Measurements from ENCODE around the gene ZNF213.
"Not testable (repeated sequence)": the region's sequence is repeated elsewhere in the genome, so short reads cannot be mapped to it uniquely, and the experiment has no call there.

Gene ZNF213

DNA sequence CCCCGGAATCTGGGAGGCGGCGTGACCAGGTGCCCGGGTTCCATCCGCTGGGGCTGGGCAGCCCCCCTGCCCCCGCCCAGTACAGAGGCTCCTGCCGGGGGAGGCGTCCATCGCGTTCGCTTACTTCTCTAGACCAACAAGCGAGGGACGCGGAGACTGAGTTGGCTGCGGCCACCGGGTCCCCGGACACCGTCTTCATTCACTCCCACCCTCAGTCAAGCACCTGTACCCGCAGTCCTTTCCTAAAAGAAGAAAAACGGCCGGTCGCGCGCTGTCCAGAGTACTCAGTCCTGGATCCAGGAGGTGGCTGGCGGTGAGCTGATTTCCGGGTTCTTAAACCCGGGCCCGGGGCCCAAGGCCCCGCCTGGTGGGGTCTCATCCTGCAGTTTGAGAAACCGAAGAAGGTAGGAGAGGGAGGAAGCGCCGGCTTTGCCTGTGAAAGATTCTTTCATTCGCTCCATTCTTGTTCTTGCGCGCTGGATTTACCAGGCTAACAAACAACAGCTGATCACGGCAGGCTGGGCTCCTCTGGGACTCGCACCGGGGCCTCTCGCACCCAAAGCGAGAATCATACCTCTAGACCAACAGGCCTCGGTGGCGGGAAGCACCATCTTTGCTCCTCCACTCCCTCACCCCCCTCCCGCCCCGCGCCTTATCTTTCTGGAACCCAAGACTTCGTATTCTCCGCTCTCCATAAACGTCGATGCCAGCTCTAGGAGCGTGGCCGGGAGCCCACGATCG, 35.8 kb downstream of the ZNF213 start:
- DNase-seq (ENCODE audit: low read depth in 4 of 4, low spot score in 1 of 4) = no peak

DNA sequence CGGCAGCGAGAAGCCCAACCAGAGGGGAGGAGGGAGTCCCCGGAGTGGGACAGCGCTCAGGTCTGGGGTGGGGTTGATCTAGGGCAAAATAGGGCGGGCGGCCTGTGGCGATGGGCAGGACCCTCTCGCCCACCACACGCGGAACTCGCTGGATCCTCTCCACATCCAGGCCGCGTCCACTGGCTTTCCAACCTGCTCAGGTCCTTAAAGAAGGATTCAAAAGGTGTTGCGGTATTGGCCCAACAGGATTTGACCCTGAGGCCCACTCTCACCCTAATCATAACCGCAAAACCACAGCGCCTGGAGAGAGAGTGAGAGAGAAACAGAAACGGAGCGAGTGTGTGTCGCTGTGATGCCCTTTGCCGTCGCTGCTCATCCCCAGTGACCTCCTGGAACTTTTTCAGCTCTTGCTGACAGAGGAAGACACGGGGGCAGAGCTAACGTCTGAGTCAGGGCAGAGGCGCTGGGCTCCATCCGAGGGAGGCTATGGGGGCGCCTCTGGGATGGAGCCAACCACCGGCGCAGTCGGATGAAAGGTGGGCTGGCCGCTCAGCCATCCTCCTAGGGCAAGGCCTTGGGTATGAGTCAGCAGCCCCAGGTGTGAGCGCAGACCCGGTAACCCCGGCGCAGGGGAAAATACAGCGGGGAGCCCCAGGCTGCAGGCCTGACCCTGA, 36.5 kb downstream of the ZNF213 start:
- no peak for DNase-seq (ENCODE audit: low read depth in 4 of 4, low spot score in 1 of 4)

DNA sequence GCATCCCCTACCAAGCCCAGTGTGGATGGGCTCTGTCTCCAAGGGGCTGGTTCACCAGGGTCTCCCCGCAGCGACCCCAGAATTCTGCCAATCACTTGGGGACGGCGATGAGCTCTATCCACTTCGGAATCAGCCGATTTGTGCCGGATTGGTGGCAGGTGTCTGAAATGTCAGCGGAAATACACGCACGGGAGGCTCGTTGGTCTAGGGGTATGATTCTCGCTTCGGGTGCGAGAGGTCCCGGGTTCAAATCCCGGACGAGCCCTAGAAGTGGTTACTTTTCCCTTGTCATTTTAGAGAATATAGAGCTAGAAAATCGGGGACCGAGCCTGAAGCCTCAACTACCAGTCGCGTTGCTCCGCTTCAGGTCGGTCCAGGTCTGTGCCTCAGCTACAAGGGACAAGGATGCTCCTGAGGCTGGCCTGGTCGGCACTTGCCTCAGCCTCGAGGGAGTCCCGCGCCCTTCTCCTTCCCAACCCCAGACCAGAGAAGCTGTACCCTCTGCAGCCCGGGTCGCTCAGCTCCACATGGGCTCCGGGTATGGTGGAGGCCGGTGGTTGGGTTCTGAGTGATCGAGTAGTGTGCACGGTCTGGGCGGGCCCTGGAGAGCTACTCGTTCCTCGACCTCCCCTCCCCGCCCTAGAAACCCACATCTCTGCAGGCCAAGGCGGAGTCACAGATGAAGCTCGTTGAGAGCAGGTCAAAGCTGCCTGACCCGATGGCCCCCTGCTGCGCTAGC, 37.2 kb downstream of the ZNF213 start:
- DNase-seq (ENCODE audit: low read depth in 4 of 4, low spot score in 1 of 4) = peak in 1 of 4 experiments; percentile 56

DNA sequence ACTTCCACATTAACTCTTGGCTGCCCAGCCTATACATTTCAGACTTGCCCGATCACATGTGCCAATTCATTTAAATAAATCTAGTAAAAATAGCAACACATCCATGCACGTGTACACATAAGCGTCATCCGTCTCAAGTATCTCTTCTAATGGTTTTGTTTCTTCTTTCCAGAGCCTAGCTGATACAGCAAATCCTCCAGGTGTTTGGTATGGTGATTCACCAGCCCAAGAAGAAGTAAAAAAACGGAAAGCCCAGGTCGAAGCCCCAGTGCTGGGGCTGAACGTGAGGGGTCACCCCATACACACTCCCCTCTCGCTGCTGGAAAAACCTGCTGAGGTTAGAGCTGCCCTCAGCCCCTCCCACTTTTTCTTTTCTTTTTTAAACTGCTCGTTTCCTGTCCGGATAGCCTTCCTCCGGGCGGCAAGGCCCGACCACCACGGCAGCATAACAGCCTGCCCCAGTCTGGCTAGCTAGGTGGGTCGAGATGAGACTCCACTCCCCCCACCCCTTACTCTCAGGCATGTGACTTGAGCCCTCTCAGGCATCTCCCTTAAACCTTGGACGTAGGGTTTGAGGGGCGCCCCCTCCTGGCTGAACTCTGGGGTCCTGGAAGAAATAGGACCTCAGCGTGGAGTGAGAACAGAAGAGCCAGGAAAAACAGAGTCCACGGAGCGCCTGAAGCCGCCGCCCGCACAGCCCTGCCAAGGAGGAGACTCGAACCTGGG, 39.2 kb downstream of the ZNF213 start:
- no peak for DNase-seq (ENCODE audit: low read depth in 4 of 4, low spot score in 1 of 4)

DNA sequence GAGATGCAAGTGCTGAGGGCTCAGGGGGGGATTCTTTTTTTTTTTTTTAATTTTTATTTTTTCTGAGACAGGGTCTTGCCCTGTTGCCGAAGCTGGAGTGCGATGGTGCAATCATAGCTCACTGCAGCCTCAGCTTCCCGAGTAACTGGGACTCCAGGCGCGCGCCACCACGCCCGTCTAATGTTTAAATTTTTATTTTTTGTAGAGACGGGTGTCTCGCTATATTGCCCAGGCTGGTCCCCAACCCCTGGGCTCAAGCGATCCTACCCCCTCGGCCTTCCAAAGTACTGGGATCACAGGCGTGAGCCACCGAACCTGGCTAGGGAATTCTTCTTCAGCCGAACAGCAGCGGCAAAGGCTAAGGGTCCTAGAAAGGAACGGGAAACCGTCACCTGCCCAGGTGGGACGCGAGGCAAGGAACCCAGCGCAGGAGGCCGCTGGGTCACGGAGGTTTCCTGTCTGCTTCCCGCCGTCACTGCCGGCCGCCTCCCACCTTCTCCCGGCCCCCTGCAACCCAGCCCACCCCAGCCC, 39.9 kb downstream of the ZNF213 start:
- no peak for DNase-seq (ENCODE audit: low read depth in 4 of 4, low spot score in 1 of 4)

DNA sequence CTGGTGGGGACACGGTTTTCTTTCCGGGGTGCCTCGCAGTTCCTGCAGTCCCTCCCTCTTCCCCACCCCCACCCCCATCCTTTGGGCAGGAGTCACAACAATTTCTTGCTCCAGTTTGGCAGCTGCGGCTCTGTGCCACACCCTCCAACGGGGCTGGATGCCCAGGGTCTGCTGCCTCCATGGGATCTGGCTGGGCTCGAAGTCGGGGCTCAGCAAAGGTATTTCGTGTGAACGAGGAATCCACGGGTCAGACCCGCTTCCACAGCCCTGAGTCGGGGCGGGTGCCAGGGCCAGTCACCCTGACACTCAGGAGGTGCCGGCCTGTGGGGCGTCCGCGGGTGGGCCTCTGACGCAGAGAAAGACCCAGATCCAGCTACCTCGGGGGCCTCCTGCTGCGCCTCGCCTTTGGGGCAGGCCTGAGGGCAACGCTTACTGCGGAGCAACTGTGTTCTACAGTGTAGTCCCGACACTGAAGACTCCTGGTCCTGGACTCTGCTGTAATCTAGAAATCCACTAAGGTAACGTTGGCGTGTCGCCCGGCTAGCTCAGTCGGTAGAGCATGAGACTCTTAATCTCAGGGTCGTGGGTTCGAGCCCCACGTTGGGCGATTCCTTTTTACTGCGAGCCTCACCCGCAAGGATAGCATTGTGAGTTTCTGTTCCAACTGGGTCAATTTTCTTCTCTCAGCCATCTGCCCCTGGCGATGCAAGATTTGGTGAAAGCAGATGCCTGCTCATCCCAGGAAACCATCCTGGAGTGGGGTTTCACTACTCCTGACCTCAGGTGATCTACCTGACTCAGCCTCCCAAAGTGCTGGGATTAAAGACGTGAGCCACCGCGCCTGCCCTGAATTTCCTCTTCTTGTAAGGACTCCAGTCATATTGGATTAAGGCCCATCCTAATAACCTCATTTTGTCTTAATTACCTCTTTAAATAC, 40.6 kb downstream of the ZNF213 start:
- no peak for DNase-seq (ENCODE audit: low read depth in 4 of 4, low spot score in 1 of 4)

DNA sequence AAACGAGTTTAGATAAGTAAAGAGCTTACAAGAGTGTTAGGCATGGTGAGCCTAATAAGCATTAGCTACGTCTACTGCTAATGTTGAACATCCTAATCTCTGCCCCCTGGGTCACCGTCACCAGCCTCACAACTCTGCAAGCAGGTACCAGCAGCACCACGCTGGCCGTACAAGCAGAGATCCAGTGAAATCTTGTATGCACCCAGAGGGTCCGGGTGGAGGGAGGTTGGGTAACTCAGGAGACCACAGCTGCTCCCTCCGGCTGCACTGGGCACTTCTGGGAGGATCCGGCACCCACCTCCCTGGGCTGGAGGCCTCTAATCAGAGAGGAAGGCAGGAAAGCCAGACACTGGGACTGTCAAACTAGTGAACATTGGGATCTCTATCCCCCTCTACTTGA, 44.8 kb downstream of the ZNF213 start:
- no peak for DNase-seq (ENCODE audit: low read depth in 4 of 4, low spot score in 1 of 4)

DNA sequence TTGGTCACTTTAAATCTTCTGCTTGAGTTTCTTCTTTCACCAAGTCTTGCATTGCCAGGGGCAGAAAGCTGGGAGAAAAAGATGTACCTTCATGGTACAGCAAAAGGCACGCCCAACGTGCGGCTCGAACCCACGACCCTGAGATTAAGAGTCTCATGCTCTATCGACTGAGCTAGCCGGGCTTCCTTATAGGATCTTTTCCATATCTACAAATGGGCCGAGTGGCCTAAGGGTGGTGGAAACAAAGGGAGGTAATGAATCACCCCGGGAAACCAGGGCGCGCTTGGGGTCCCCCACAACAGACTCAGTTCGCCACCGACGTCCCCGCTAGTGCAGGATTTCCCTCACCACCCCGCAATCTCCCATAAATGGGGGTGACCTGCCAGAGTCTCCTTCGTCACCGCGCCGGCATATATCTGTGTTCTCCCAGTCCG, 45.6 kb downstream of the ZNF213 start:
- DNase-seq (ENCODE audit: low read depth in 4 of 4, low spot score in 1 of 4) = no peak

DNA sequence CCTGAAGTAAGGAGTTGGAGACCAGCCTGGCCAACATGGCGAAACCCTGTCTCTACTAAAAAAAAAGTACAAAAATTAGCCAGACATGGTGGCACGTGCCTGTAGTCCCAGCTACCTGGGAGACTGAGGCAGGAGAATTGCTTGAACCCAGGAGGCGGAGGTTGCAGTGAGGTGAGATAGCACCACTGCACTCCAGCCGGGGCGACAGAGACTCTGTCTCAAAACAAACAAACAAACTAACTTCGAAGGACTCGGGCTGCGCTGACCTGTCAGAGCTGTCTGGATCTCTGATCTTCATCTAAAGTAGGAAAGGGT, 47.4 kb downstream of the ZNF213 start:
- DNase-seq (ENCODE audit: low read depth in 4 of 4, low spot score in 1 of 4) = not testable (repeated sequence)

DNA sequence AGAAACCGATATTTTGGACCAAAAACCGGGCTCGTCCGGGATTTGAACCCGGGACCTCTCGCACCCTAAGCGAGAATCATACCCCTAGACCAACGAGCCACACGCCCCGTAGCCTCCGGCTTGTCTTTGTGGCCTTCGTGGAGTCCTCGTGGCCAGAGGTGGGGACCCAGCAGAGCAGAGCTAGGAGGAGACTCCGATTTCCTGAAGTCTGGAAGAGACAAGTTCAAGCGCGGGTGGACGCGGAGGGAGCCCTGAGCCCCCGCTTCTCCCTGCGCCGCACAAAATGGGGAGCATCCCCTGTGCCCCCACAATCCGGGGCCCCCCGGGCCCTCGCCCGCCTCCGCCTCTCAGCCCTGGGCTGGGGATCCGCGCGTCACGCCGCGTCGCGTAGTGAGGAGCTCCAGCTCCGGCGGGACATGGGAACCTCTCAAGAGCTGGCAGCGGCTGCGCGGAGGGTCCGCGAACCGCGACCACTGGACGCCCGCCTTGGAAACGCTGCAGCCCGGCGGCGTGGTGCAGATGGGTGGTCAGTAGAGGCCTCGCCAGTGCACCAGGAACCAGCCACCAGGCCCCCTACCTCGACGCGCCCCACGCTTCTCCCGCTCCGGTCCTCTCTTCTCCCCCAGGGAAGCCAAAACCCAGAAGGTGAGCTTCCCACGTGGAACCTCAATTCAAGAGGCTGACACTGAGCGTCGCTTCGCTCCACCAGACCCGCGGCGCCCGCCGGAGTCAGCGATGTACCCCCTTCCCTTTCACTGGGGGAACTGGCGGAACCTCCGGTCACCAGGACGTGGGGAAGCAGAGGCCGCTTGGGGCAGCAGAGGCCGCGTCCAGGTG, 48.0 kb downstream of the ZNF213 start:
- DNase-seq (ENCODE audit: low read depth in 4 of 4, low spot score in 1 of 4) = peak in 2 of 4 experiments; percentile 49 to 64

DNA sequence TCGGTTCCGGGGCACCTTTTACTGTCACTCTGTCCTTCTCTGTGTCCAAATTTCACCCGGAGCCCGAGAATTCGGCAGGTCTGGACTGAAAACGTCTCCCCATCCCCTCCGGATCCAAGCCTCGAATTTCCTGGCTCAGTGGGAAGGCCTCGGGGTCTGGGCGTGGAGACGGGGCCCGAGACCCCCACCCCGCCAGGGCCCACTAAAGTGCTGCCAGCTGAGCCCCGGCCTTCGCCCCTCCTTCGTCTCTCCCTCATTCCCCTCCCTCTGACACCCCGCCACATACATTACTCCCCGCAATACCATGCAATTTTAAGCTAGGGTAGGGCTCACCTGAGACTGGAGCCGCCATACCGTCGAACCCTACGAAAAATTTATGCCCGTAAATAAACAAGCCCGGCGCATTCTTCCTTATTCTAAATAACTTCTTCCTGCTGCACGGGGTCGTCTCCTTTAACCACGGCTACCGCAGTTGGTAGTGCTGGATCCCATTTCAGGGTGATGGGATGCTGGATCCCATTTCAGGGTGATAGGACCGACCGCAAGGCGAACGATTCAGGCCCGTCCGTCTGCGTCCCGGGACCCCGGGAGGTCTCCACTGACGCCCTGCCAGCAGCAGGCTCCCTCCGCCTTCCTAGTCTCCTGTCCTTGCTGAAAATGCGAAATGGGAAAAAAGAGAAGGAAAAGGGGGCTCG, 48.8 kb downstream of the ZNF213 start:
- DNase-seq (ENCODE audit: low read depth in 4 of 4, low spot score in 1 of 4) = no peak

DNA sequence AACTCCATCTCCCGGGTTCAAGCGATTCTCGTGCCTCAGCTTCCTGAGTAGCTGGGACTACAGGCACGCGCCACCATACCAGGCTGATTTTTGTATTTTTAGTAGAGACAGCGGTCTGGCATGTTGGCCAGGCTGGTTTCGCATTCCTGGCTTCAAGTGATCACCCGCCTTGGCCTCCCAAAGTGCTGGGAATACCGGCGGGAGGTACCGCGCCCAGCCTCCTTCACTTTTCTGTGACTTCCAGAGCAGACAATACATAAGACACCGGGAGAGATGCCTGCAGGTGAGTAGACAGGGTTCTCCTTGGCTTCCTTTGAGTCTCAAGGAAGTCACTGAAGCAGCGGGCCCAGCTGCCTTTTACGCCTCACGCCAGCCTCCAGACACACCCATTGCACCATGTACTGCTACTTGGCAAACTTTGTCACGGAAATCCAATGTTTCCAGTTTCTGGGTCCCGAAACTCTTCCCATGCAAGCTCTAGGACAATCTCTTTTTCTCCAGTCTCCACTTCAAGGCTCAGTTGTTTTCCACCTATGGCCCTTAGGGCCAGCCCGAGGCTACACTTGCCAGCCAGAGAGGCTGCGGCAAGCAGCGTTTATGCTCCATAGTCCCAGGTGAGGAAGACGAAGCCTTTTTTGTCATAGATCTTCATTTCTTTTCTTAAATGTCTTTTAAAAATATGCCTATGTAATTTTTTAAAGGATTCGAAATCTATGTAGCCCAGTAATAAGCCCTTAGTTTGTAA, 52.3 kb downstream of the ZNF213 start:
- no peak for DNase-seq (ENCODE audit: low read depth in 4 of 4, low spot score in 1 of 4)

DNA sequence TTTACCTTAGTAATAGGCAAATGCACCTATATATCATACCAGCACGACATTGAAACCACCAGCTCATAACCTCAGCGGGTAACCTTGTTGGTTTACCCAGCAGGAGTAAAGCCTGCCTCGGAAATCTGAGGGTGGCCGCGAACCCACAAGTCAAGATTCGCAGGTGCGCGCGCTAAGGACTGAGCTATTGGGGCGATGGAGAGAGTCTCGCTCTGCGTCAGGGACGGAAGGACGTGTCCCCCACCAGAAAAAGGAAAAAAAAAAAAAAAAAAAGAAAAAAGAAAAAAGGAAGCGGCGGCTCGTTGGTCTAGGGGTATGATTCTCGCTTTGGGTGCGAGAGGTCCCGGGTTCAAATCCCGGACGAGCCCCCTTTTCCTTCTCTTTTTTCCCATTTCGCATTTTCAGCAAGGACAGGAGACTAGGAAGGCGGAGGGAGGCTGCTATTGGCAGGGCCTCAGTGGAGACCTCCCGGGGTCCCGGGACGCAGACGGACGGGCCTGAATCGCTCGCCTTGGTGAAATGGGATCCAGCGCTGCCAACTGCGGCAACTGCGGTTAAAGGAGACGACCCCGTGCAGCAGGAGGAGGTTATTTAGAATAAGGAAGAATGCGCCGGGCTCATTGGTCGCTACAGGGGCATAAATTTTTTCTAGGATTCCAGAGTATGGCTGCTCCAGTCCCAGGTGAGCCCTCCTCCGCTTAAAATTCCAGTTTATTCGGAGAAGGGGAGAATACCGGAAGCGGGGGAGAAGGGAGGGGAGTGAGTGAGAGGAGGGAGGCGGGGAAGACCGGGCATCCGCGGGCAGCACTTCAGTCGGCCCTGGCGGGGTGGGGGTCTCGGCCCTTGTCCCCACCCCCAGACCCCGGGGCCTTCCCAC, 53.2 kb downstream of the ZNF213 start, which contains the start of gene OR1F1:
Gene OR1F1, plus strand, starts transcription at position 407 of the 877 bp plus-strand sequence.
- DNase-seq (ENCODE audit: low read depth in 4 of 4, low spot score in 1 of 4) = peak in 2 of 4 experiments; percentile 70

DNA sequence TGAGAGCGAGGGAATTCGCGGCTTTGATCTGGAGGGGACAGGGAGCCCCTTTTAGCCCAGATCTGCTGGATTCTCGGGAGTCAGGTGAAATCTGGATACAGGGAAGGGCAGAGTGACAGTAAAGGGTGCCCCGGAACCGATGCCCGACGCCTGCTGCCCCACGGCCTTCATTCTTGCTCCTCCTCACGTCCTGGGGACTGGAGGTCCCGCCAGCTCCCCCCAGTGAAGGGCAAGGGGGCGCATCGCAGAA, 53.8 kb downstream of the ZNF213 start:
- DNase-seq (ENCODE audit: low read depth in 4 of 4, low spot score in 1 of 4) = no peak

DNA sequence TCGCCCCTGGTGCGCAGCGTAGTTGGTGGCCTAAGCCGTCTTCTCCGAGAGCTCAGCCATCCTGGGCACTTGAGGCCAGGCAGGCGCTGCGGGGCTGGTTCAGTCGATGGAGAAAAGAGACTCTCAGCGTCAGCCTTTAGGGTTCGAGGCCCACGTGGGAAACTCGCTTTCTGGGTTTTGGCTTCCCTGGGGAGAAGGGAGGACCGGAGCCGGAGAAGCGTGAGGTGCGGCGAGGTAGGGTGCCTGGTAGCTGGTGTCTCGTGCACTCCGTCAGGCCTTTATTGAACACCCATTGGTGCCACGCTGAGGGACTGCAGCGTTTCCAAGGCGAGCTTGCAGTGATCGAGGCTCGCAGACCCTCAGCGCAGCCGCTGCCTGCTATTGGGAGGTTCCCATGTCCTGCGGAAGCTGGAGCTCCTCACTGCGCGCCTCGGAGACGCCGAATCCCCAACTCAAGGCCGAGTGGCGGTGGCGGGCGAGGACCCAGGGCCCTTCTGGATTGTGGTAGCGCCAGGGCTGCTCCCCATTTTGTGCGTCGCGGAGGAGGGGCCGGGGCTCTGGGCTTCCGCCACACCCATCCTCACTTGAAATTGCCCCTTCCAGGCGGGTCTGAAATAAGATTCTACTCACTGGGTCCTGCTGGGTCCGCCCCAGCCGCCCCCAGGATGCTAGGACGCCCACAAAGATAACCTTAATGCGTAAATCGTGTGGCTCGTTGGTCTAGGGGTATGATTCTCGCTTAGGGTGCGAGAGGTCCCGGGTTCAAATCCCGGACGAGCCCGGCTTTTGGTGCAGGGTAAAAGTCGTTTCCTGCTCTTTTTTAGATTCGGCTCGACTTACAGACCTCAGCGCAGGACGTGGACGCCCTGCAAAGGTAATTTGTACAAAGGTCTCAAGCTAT, 54.3 kb downstream of the ZNF213 start:
- DNase-seq (ENCODE audit: low read depth in 4 of 4, low spot score in 1 of 4) = peak in 2 of 4 experiments; percentile 51 to 64

DNA sequence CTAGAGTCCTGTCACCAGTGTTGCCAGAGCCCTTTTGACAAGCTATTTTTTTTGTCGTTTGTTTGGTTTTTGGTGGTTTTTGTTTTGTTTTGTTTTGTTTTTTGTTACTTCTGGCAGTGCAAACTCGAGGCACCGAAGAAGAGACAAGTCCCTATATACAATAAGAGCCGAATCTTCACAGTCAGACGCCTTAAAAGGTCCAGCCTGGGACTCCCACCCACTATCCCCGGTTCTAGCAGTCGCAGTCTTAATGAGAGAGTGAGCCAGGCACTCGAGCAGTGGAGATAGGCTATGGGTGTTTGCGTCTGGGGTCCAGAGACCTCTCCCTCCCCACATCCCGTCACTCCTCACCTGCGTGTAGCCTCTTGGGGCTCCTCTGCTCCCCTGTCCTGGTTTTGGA, 55.0 kb downstream of the ZNF213 start:
- DNase-seq (ENCODE audit: low read depth in 4 of 4, low spot score in 1 of 4) = no peak

Data from stimulated activated CD4-positive, alpha-beta T cell treated with anti-CD3 and anti-CD28 coated beads, Interleukin-1b, Interleukin-23, amount 100 ng/mL, for 24 hours (primary cell).